BLaER1 treated with 17β-estradiol and CSF1 and Interleukin-3, amounts not matched to agents 10 nM and 100 nM (cell line): Measurements from ENCODE around the gene TNIK.

Experiments used
- H3K27ac ChIP-seq, 11 experiments: shearing (Covaris generic); formaldehyde crosslinking; 2 replicates each; pipeline ENCODE4 v1.8.1; 2022
- H3K27me3 ChIP-seq, 11 experiments: shearing (Covaris generic); formaldehyde crosslinking; 2 replicates each; pipeline ENCODE4 v1.8.1; 2022
- H3K36me3 ChIP-seq, 11 experiments: shearing (Covaris generic); formaldehyde crosslinking; 2 replicates each; pipeline ENCODE4 v1.8.1; 2022
- H3K4me1 ChIP-seq, 10 experiments: shearing (Covaris generic); formaldehyde crosslinking; 2 replicates each; pipeline ENCODE4 v1.8.1; 2022
- H3K4me2 ChIP-seq, 11 experiments: shearing (Covaris generic); formaldehyde crosslinking; 2 replicates each; pipeline ENCODE4 v1.8.1; 2022
- H3K4me3 ChIP-seq, 10 experiments: shearing (Covaris generic); formaldehyde crosslinking; 2 replicates each; pipeline ENCODE4 v1.8.1; 2022
- H3K9ac ChIP-seq, 11 experiments: shearing (Covaris generic); formaldehyde crosslinking; 2 replicates each; pipeline ENCODE4 v1.8.1; 2022
- H3K9me3 ChIP-seq, 11 experiments: shearing (Covaris generic); formaldehyde crosslinking; replicated peaks in 1 of 11; 2 replicates each; pipeline ENCODE4 v1.8.1; 2022
- H4K20me1 ChIP-seq, 11 experiments: shearing (Covaris generic); formaldehyde crosslinking; 2 replicates each; pipeline ENCODE4 v1.8.1; 2022
- Cebpa-rat ChIP-seq, 11 experiments: shearing (Covaris generic); IDR thresholded peaks; 2 replicates each; pipeline ENCODE4 v1.8.1; 2022

TNIK gene

GRCh38 chr3:171193693-171194092 lies 266.5 kb downstream of the TNIK start:
- Histone ChIP-seq H3K4me2 (no peak overlapping the region), H3K9ac (no peak overlapping the region), H3K36me3 (no peaks in the 10 kb centered on the region), H4K20me1 (no peaks in the 10 kb centered on the region), H3K27me3 (no peaks in the 10 kb centered on the region), H3K4me1 (no peaks in the 10 kb centered on the region), H3K4me3 (no peak overlapping the region), H3K27ac (no peak overlapping the region), H3K9me3 (no peaks in the 10 kb centered on the region)
- TF ChIP-seq Cebpa-rat (IDR thresholded peaks at IDR 0.05): no peak

GRCh38 chr3:171192176-171192854 lies 267.9 kb downstream of the TNIK start:
- Histone ChIP-seq H3K27me3 (no peaks in the 10 kb centered on the region), H3K27ac (no peak overlapping the region), H3K36me3 (no peaks in the 10 kb centered on the region), H3K4me2 (no peak overlapping the region), H3K4me1 (no peaks in the 10 kb centered on the region), H4K20me1 (no peaks in the 10 kb centered on the region), H3K4me3 (no peak overlapping the region), H3K9me3 (no peaks in the 10 kb centered on the region), H3K9ac (no peak overlapping the region)
- TF ChIP-seq Cebpa-rat (IDR thresholded peaks at IDR 0.05): no peak

- H4K20me1 ChIP-seq: no peaks in the 10 kb centered on the region
- no peak overlapping the region for H3K4me2 ChIP-seq
- no peak overlapping the region for H3K27ac ChIP-seq
- no peak overlapping the region for H3K9ac ChIP-seq
- H3K9me3 ChIP-seq: no peaks in the 10 kb centered on the region
- no peak overlapping the region for H3K4me3 ChIP-seq
- no peaks in the 10 kb centered on the region for H3K36me3 ChIP-seq
- no peak for TF ChIP-seq Cebpa-rat (IDR thresholded peaks at IDR 0.05)
- H3K4me1 ChIP-seq: 0 out of 20 replicates have a peak, but pooled peaks cover 0 to under 1% (median 0%) of the 10 kb centered on the region in 10 experiments
- no peaks in the 10 kb centered on the region for H3K27me3 ChIP-seq
Observed at GRCh38 chr3:171190668-171191067, 269.5 kb downstream of the TNIK start.

- no peaks in the 10 kb centered on the region for H4K20me1 ChIP-seq
- H3K4me3 ChIP-seq: no peak overlapping the region
- no peaks in the 10 kb centered on the region for H3K27me3 ChIP-seq
- H3K9ac ChIP-seq: no peak overlapping the region
- no peaks in the 10 kb centered on the region for H3K36me3 ChIP-seq
- no peak for TF ChIP-seq Cebpa-rat (IDR thresholded peaks at IDR 0.05)
- peaks cover 0 to 6% (median 0%) of the 10 kb centered on the region in 10 experiments; a peak in 1 of 20 replicates for H3K4me1 ChIP-seq
- H3K27ac ChIP-seq: no peak overlapping the region
- no peak overlapping the region for H3K4me2 ChIP-seq
- no peaks in the 10 kb centered on the region for H3K9me3 ChIP-seq
Observed at GRCh38 chr3:171189394-171190080, 270.7 kb downstream of the TNIK start.

GRCh38 chr3:171187706-171188290 lies 272.4 kb downstream of the TNIK start:
- Histone ChIP-seq H3K9ac (no peak overlapping the region), H3K4me3 (no peak overlapping the region), H3K4me1 (peaks cover 0 to 7% (median 0%) of the 10 kb centered on the region in 10 experiments; a peak in 1 of 20 replicates), H3K36me3 (no peaks in the 10 kb centered on the region), H3K4me2 (no peak overlapping the region), H3K9me3 (no peaks in the 10 kb centered on the region), H3K27me3 (no peaks in the 10 kb centered on the region), H3K27ac (no peak overlapping the region), H4K20me1 (no peaks in the 10 kb centered on the region)
- no peak for TF ChIP-seq Cebpa-rat (IDR thresholded peaks at IDR 0.05)

- TF ChIP-seq Cebpa-rat (IDR thresholded peaks at IDR 0.05): no peak
- no peaks in the 10 kb centered on the region for H3K9me3 ChIP-seq
- peaks cover 0 to 7% (median 0%) of the 10 kb centered on the region in 10 experiments; a peak in 1 of 20 replicates for H3K4me1 ChIP-seq
- no peaks in the 10 kb centered on the region for H3K27me3 ChIP-seq
- no peak overlapping the region for H3K27ac ChIP-seq
- H3K36me3 ChIP-seq: no peaks in the 10 kb centered on the region
- no peak overlapping the region for H3K4me2 ChIP-seq
- no peak overlapping the region for H3K4me3 ChIP-seq
- no peak overlapping the region for H3K9ac ChIP-seq
- H4K20me1 ChIP-seq: no peaks in the 10 kb centered on the region
Observed at GRCh38 chr3:171186817-171187500, 273.2 kb downstream of the TNIK start.

GRCh38 chr3:171186383-171186782 lies 273.8 kb downstream of the TNIK start:
- Histone ChIP-seq H3K9ac (no peak overlapping the region), H3K27ac (no peak overlapping the region), H3K9me3 (no peaks in the 10 kb centered on the region), H3K4me3 (no peak overlapping the region), H4K20me1 (no peaks in the 10 kb centered on the region), H3K36me3 (no peaks in the 10 kb centered on the region), H3K4me1 (peaks cover 0 to 7% (median 0%) of the 10 kb centered on the region in 10 experiments; a peak in 1 of 20 replicates), H3K4me2 (no peak overlapping the region), H3K27me3 (no peaks in the 10 kb centered on the region)
- no peak for TF ChIP-seq Cebpa-rat (IDR thresholded peaks at IDR 0.05)

- no peak for TF ChIP-seq Cebpa-rat (IDR thresholded peaks at IDR 0.05)
- Histone ChIP-seq H3K4me2 (no peak overlapping the region), H3K4me1 (peaks cover 0 to 7% (median 0%) of the 10 kb centered on the region in 10 experiments; a peak in 1 of 20 replicates), H3K27me3 (no peaks in the 10 kb centered on the region), H3K4me3 (no peak overlapping the region), H3K9ac (no peak overlapping the region), H3K36me3 (no peaks in the 10 kb centered on the region), H3K9me3 (no peaks in the 10 kb centered on the region), H4K20me1 (no peaks in the 10 kb centered on the region), H3K27ac (no peak overlapping the region)
Observed at GRCh38 chr3:171185959-171186358, 274.2 kb downstream of the TNIK start.

GRCh38 chr3:171184372-171184771 lies 275.8 kb downstream of the TNIK start:
- no peak overlapping the region for H3K27ac ChIP-seq
- H3K4me3 ChIP-seq: no peak overlapping the region
- H3K4me1 ChIP-seq: peaks cover 0 to 7% (median 0%) of the 10 kb centered on the region in 10 experiments; a peak in 1 of 20 replicates
- no peaks in the 10 kb centered on the region for H3K27me3 ChIP-seq
- H3K36me3 ChIP-seq: no peaks in the 10 kb centered on the region
- H3K4me2 ChIP-seq: no peak overlapping the region; a peak in 1 of 22 replicates
- H4K20me1 ChIP-seq: no peaks in the 10 kb centered on the region
- TF ChIP-seq Cebpa-rat (IDR thresholded peaks at IDR 0.05): no peak
- H3K9ac ChIP-seq: no peak overlapping the region
- no peaks in the 10 kb centered on the region for H3K9me3 ChIP-seq
